ENCODE measurements around the gene EPHA4.

- TF ChIP-seq CTCF (conservative IDR thresholded peaks at IDR 0.05; ENCODE audit: low read length): no peak
- TF ChIP-seq EZH2phosphoT487 (IDR thresholded peaks at IDR 0.05; ENCODE audit: borderline replicate concordance): no peak
Measured at GRCh38 chr2:221502270-221503010, 69.7 kb downstream of the EPHA4 start.

Measured in Loucy (cell line).